GM19397 (cell line): Measurements from ENCODE around the gene SYTL1.

ENCODE experiments used
- ATAC-seq: cut with Tn5 transposase; IDR thresholded peaks from one replicate; pipeline ENCODE4 v1.9.1; 2021; ENCODE audit warnings: mild to moderate bottlenecking, moderate library complexity; ENCODE audit not compliant: unreplicated experiment

Gene SYTL1

DNA sequence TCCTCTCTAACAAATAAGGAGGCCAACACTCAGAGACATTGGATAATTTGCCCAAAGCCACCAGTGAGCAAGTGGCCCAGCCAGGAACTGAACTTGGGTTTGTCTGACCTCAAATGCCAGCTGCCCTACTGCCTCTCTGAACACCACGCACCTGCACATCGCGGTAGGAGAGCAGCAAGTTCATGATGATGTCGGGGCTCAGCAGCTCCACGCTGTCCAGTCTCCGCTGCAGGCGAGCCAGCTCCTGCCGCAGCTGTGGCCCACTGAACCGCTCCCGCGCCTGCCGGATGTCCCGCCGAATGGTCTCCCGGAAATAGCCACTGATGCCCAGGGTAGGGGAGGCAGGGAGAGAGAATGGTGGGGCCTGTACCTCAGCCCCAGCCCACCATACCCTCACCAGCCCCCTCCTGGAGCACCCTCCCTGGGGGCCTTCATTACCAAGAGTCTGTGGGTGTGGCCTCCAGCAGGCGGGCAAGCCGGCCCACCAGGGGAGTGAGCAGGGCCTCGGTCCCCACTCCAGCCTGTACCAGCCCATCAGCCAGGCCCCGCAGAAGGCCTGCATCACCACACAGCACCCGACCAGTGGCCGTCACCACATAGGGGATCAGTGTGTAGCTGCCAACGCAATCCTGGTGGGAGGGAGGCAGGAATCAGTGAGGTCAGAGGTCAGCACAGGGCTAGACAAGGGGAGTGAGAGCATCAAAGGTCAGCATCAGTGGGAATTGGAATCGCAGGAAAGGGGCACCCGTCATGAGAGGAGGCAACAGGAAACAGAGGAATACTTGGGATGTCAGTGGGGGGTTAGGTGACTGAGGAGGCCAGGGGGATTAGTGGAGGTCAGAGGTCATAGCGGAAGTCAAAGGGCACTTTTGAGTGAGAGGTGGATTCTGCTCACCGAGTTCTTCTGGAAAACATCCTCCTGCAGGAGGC, 22.2 kb downstream of the SYTL1 start:
- ATAC-seq = no peak

DNA sequence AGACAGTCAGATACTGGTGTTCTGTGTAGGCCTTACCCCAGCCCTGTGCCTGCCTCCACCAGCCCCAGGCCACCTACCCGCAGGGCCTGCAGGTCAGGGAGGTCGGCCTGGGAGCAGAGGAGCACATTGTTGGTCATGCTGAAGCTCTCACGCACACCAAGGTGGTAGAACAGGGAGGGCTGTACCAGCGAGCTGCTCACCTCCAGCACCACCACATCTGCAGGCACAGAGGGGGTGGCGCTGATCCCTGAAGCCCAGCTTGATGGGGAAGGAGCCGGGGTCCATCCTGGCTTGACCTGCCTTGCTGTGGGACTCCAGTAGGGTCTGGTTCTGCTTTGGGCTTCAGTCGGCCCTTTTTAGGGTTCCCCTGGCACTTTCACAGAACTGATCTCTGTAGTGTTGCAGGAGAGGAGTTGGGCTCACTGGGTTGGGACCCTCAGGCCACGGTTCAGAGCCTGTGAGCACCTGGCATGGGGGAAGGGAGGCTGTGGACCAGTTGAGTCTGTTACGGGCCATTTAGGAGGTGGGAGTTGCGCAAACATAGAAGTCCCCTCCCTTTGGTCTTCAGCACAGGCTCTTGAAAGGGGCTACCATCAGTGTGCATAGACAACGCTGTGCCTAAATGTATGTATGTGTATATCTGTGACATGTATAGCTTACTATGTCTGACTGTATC, 23.0 kb downstream of the SYTL1 start:
- no peak for ATAC-seq

DNA sequence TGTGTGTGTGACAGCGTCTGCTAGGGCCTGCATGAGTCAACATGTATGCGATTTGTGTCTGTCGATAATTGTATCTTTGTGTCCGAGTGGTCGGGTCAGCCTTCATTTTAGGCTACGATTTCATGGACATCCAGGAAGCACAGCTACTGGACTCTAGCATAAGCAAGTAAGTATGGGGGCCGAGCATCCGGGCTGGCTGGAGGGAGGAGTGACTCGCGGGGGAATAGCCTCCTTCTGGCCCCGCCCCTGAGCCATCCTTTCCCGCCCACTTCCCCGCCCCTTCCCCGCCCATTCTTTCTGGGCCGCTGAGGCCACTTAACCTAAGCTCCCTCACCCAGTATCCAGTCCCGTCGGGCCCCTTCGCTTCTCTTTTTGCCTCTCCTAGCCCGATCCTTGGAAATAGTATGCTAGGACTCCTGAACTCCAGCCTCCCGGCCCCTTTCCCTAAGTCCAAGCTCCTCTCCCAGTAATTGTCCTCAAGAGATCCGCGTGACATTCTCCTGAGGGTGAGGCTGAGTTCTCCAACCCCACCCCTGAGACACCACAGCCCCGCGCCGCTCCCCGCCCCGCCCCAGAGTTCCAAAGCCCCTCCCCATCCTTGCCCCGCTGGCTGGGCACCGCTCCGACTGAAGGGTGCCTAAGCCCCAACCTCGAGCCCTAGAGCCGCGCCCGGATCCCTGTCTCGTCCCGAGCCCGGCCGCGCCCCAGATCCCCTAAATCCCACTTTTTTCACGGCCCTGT, 23.7 kb downstream of the SYTL1 start:
- ATAC-seq = peak; percentile 43

DNA sequence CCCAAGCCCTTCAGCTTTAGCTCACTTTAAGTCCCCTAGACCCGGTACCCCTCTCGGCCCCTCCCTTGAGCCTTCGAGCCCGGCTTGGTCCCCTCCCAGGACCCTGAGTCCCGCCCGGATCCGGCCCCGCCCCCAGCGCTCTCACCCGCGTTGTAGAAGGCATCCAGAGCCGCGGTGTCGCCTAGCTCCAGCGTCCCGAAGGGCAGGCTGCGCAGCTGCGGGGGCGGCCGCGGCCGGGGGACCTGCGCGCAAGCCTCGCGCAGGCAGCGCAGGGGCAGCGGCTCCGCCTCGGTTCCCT, 24.2 kb downstream of the SYTL1 start:
- ATAC-seq = peak; percentile 48

DNA sequence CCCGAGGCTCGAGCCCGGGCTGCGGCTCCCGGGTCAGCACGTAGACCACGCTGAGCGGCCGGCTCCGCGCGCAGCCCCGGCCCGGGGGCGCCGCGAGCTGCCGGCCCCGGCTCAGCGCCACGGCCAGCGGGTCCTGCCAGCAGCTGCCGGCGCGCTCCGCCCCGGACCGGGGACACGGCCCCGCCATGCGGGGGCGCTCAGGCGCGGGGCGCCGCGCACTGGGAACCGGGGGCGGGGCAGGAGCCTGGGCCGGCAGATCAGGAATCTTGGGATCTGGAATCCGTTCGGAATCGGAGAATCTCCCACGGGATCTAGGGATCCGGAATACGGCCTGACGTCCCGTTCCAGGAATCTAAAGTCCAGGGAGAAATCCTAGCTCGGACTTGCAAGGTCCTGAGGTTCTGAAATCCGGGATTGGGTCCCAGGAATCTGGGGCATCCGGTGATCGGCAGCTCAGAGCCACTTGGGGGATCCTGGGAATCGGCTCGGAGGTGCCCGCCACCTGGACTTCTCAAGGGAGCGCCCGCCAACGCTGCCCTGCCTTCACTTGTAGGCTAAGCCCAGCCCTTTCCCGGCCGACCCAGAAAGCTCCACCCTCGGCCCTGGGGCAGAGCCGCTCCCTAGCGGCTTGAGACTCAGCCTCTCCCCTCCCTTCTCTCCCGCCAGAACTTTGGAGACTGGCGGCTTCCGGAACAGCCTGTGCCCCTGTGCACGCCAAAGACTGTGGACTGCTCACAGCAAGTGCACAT, 24.8 kb downstream of the SYTL1 start, which contains the start of gene MAP3K6:
Gene MAP3K6 (minus strand): TSS at position 551 of the 749 bp plus-strand sequence. CDS start 364 bp downstream, at position 187.
- ATAC-seq = peak; percentile 33

DNA sequence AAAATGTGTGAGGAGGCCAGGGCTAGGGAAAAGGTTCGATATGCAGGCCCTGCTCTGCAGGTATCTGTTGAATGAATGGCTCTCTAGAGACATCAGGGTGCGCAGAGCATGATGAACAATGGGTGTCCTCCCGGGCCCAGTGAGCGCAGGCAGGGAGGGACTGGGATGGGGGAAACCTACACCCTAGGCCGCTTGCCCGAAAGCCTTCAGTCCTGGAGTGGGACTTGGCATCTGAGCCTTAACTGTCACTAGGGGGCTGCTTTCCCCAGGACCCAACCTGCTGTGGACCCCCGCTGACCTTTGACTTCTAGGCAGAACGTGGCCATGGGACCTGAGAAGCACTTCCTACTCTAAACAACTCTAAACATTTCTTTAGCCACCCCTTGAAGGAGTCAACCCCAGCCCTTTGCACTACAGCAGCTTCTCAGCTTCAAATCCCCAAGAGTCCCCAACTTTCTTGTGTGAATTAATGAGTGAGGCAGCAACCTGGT, 25.4 kb downstream of the SYTL1 start:
- ATAC-seq = no peak

DNA sequence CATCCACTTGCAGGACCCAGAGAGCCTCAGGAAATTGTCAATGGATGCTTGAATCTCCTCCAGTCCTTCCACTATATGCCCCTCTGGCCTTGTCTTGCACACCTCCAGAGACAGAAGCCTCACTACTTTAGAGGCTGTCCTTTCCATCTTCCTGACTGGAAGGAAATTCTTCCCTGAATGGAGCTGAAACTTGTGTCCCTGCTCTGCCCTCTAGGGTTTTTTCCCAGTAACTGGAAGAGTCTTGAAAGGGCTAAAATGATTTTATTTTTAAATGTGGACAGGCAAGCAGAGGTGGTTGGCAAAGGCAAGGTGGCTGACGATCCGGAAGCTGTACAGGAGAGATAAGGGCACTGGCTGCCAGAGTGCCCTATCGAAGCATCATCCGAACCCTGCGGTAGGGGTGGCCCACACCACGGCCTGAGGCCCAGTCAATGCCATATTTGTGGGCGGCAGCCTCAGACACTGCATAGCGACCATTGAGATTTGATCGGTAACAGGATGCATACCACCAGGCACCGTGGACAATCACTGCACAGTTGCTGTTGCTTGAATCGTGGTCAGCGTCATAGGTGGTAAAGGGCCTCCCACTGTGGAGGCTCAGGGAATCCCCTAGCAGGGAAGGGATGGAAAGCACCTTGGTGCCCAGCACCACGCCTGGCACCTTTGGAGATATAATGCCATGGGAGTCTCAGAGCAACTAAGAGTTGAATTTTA, 27.2 kb downstream of the SYTL1 start:
- ATAC-seq = no peak

DNA sequence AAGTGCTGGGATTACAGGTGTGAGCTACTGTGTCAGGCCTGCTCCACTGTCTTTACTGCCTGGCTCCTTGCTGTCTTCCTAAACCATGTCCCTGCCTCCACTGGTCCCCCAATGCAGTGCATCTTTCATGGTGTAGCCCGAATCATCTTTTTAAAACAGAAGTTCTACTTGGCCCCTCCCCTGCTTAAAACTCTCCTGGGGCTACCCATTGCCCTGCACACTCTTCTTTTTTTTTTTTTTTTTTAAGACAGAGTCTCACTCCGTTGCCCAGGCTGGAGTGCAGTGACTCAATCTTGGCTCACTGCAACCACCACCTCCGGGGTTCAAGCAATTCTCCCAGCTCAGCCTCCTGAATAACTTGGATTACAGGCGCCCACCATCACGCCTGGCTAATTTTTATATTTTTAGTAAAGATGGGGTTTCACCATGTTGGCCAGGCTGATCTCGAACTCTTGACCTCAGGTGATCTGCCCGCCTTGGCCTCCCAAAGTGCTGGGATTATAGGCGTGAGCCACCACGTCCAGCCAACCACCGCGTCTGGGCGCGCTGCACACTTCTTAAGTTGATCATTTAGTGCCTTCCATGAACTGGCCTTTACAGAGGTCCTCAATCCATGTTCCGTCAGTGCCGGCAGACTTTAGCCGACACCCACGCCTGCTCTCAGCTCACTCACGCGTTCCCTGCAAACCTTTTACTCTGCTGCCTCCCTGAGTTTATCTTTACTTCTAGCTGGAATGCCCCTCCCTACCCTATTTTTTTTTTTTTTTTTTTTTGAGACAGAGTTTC, 30.4 kb downstream of the SYTL1 start:
- ATAC-seq = no peak

DNA sequence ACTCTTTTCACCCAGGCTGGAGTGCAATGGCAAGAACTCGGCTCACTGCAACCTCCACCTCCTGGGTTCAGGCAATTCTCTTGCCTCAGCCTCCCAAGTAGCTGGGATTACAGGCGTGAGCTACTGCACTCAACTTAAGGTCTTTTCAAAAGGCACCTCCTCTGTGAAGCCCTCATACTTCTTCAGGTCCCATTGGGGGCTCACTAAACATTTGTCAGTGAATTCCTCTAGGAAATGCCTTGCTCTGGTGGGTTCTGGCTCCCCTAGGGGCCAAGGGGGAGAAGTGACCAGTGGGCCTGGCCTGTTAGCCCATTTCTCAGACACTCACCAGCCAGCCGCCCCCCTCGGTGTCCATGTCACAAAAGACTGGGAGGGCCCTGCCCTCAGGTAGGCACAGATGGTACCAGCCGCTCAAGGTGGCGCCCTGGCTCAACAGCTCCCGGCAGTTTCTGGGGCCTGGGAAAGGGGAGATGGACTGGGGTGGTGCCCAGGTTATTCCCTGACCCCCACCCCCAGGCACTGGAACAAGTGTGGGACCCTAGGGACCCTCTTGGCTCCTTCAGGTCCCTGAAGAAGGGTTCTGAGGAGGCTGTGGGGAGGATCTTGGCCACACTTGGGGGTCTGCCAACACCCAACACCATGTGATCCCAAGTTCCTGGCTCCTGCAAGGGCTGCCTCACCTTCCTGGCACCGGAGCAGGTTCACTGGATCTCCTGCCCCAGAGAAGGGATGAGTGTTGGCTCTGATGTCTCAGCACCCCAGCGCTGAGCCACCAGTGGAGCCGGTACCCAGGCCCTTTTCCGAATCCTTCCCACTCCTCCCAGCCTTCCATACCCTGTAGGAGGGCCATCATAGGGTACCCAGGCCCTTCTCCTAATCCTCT, 31.2 kb downstream of the SYTL1 start:
- ATAC-seq = no peak

DNA sequence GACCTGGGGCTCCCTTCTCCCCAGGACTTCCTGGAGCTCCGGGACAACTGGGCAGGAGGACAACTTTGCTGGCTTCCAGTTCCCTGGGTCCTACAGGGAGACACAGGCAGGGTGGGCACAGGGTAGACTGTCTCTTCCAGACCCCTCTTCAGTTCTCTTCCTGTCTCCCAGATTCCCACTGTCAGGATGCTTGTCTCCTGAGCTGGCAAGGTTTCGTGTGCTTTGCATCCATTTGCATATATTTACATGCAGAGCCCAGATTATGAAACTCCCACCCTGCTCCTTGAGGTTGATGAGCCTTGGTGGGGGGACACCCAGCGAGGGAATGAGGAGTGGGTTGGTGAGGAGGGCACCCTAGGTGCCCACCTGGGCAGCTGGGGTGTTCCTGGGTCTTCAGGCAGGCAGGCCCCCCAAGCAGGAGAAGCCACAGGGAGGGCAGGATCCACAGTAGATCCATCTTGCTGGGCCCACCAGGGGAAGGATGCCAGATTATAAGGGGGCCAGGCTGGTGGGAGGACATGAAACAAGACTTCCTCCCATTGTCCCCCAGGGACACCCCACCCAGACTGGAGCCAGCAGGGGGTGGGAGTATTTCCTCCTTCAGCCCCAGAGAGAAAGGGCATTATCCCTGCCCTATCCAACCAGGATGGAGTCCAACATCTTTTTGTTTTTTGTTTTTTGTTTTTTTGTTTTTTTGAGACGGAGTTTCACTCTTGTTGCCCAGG, 32.7 kb downstream of the SYTL1 start, which contains the start of gene FCN3:
Gene FCN3 (minus strand): TSS at position 463 of the 725 bp plus-strand sequence. CDS start 6 bp downstream, at position 457.
- ATAC-seq = no peak

DNA sequence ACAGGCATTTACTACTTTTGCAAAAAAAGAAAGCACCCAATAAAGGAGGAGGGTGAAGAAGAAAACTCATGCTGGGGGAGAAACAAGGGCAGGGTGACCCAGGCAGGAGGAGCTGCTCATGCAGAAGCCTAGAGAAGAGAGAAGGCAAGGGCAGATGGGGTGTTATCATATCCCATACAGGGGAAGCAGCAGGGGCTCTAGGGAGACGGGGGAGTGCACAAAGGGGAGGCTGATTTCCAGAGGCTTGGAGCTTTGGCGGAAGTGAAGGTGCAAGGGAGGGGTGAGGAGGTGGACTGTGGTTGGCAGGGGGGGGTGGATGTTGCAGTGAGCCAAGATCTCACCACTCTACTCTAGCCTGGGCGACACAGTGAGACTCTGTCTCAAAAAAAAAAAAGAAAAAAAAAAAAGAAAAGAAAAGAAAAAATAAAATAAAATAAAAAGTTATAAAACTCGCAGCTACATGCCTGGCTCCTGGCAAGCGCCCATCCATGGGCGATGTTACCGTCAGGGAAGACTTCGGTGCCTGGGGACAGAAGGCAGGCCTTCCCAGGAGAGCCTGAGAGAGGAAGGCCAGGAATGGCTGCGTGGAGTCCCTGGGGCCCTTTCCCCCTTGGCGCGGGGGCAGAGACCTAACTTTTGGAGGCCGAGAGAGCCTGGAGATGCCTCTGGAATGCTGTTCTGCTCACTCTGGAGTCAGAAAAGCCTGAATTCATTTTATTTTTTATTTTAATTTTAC, 36.1 kb downstream of the SYTL1 start:
- ATAC-seq = no peak

DNA sequence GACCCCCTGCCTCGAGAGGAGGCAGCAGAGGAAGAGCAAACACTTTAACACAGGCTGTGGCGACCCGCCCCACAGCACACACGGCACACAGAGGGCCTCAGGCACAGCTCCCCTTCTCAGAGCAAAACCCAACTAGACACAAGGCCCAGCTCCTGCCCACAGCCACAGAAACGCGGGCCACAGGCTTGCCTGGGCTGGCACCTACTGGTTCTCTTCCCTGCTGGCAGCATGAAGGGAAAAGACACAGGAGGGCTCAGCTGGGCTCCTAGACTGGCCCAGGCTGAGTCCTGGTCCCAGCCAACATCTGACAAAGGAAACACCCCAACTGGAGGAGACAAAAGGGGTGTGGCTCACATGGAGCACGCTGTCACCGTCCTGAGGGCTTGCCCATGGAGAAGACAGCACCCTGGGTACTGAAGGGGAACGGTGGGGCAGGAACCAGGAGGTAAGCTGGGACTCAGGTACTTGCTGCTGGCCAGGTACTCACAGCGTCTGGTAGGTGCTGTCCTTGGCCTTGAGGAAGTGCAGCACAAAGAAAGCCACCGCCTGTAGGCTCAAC, 37.8 kb downstream of the SYTL1 start:
- ATAC-seq = no peak

DNA sequence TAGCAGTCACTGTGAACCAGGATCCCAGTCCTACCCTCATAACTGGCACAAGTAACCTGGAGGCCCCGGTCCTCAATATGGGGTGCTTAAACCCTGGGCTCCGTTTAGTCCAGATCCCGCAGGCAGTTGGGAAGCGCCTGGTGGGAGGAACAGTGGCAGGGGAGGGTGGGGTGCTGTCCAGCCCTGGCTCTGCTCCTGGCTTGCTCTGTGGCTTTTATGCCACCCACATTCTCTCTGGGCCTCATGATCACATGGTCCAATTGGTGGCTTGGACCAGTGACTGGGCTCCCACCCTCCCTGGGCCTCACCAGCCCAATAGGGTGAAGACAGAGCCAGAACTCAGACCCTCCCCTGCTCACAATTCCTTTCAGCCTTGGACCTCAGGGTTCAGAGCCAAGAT, 38.4 kb downstream of the SYTL1 start:
- ATAC-seq = no peak

DNA sequence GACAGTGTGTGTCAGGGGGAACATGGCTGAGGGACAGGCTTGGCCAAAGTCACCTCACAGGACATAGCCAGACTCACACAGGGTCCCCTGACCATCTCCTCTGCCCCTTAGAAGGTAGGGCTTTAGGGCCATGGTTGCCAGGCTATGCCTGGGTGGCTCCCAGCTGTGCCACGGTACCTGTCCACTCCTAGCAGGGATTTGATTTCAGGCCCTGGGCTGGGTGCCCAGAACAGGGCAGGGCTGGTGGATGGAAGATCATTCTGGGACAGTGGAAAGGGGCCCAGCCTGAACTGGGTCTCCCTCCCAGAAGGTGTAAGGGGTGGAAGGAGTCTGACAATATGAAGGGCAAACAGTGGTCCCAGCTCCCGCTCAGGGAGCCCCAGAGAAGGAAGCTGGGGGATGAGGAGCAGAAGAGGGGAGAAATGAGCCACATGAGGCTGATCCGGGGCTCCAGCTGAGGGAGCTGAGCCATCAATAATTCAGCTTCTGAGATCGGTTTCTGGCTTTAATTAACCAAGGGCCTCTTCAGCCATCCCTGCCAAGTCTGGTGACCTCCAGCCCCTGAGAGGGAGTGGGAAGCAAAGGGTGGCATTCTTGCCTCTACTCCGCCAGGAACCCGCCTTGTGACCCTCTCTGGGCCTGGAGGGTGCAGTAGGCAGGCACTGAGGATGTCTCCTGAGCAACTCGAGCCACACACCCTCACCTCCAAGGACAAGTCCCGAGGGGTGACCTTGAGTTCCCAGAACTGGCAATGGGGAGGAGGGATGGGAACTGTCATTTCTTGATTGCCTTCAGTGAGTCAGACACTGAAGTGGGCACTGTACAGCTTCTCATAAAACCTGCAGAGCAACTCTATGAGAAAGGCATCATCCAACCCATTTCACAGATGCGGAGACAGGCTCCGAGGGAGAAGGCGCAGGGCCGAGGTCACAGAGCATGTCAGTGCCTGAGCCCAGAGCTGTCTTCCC, 39.2 kb downstream of the SYTL1 start:
- no peak for ATAC-seq
